Kidney epithelial cell (primary cell): ENCODE measurements around the gene CTNNBL1. TPM values are rescaled to one million over a fixed set of nuclear protein-coding genes. Genes with fewer than 3 reads are reported as not detected.

ENCODE experiments used
- DNase-seq: peaks from one replicate; pipeline ENCODE4 v3.0.0-alpha.2; 2010; ENCODE audit warnings: low read depth
- H3K27me3 ChIP-seq: 2 replicates; pipeline ENCODE4 v1.6.0; 2011; ENCODE audit warnings: low read length; ENCODE audit not compliant: control insufficient read depth, insufficient read depth
- H3K36me3 ChIP-seq: 2 replicates; pipeline ENCODE4 v1.5.1; 2011; ENCODE audit warnings: low read length; ENCODE audit not compliant: control insufficient read depth, insufficient read depth
- H3K4me3 ChIP-seq: 2 replicates; pipeline ENCODE4 v1.5.1; 2011; ENCODE audit warnings: low read depth, mild to moderate bottlenecking, control low read depth, low read length
- total RNA-seq: library from RNA; depleted of rRNA; stranded (reverse); fragments of >200 nt; gene quantifications from 2 replicates; pipeline ENCODE4 v1.2.3, GENCODE V29; 2015
- TF ChIP-seq, protein P1 (sequence below): IDR thresholded peaks from 2 replicates; pipeline ENCODE4 v1.5.1; 2011; ENCODE audit warnings: mild to moderate bottlenecking, moderate library complexity, low read length, control low read depth, inconsistent platforms; ENCODE audit not compliant: insufficient read depth, poor library complexity, severe bottlenecking

The CTNNBL1 gene
- total RNA-seq, result 28.8 and 40.5 TPM in 2 replicates

- DNase-seq, result peak; percentile 88
- Histone ChIP-seq H3K36me3 (no peaks in the 10 kb centered on the region), H3K27me3 (no peaks in the 10 kb centered on the region), H3K4me3 (peak within 1 kb of the TSS; percentile 63)
- TF ChIP-seq, protein P1, sequence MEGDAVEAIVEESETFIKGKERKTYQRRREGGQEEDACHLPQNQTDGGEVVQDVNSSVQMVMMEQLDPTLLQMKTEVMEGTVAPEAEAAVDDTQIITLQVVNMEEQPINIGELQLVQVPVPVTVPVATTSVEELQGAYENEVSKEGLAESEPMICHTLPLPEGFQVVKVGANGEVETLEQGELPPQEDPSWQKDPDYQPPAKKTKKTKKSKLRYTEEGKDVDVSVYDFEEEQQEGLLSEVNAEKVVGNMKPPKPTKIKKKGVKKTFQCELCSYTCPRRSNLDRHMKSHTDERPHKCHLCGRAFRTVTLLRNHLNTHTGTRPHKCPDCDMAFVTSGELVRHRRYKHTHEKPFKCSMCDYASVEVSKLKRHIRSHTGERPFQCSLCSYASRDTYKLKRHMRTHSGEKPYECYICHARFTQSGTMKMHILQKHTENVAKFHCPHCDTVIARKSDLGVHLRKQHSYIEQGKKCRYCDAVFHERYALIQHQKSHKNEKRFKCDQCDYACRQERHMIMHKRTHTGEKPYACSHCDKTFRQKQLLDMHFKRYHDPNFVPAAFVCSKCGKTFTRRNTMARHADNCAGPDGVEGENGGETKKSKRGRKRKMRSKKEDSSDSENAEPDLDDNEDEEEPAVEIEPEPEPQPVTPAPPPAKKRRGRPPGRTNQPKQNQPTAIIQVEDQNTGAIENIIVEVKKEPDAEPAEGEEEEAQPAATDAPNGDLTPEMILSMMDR, result no peak
Observed at GRCh38 chr20:37693635-37694626, at the start of gene CTNNBL1. Gene CTNNBL1, plus strand, starts transcription at chr20:37694030. Its CDS starts 93 bp downstream, at chr20:37694123.

DNA sequence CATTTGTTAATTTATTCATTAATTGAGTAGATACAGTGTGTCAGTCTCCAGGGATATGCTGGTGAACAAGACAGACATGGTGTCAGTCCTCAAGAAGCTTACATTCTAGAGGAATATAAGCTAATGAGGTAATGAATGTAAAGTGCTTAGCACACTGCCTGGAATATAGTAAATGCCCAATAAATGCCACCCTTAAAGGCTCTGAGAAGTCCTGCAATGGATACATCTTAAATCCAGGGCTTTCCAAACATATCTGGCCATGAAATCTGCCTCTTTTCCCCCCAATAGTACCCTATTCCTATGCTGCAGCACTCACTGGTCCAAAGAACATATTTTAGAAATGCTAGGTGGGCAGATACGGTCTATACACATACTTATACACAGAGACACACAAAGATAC is 49.2 kb upstream of the CTNNBL1 start:
- H3K4me3 ChIP-seq, result no peak overlapping the region
- H3K36me3 ChIP-seq, result no peaks in the 10 kb centered on the region
- no peak for DNase-seq
- TF ChIP-seq, protein P1, result no peak
- peaks cover 6% of the 10 kb centered on the region for H3K27me3 ChIP-seq

DNA sequence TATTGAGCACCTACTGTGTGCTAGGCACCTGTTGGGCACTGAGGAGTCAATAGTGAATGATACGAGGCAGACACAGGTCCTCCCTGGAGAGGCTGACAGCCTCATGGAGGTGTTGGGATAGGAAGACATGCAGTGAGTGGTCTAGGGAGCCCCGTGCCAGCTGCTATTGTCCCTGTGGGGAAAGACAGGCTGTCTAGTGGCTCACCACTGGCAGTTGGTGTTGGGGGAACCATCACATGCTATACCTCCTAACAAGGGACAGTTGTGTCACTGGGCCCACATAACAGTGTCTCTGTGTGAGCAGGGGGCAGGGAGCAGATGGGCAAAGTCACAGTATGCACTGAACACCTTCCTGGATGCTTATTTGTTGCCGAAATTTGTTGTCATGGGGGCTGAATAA is 45.9 kb upstream of the CTNNBL1 start:
- TF ChIP-seq, protein P1, result no peak
- Histone ChIP-seq H3K4me3 (no peak overlapping the region), H3K36me3 (no peaks in the 10 kb centered on the region), H3K27me3 (no peaks in the 10 kb centered on the region)
- no peak for DNase-seq

DNA sequence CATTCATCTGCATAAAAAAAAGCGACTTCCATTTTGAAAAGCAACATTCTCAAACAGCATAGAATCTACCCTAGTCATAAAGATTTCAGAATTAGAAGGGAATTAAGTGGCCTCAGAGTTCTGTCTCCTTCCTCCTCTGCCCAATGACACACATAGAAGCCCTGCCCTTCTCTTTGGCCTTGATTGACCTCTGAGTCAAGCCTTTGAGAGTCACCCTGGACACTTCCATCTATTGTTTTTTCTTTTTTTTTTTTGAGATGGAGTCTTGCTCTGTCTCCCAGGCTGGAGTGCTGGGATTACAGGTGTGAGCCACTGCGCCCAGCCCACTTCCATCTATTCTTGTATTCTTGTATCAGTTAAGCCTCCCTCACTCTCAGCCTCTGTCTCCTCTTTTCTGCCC is 44.8 kb upstream of the CTNNBL1 start:
- TF ChIP-seq, protein P1, result no peak
- no peak for DNase-seq
- Histone ChIP-seq H3K4me3 (no peak overlapping the region), H3K27me3 (no peaks in the 10 kb centered on the region), H3K36me3 (no peaks in the 10 kb centered on the region)

DNA sequence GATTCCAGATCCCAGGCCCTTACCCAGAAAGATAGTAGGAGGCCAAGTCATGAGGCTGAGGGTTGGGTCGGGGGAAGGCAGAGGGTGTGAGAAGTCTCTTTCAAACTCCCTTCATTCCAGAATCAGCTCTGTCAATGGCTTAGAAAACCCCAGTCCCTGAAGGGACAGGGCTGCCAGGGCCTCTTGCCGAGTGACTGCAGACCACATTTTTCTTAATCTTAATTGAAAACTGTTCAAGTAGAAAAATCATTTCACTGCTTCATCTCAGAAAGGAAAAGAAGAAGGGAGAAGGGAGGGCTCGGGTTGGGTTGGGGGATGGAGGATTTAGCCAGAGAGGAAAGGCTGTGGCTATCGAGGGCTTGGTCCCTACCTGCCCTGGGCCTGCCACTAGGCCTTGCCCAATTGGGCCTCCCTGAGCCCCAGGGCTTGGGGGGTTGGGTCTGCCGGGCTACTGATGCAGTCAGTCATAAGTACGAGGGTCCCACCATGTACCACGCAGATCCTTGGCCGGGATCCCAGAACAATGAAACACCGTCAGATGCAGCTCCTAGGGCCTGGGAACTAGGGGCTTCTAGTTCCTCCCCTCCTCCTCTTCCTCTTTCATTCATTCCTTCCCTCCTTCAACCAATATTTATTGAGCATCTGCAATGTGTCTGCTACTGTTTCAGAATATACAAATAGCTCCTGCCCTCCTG is 44.0 kb upstream of the CTNNBL1 start:
- DNase-seq, result no peak
- H3K27me3 ChIP-seq, result no peaks in the 10 kb centered on the region
- H3K4me3 ChIP-seq, result no peak overlapping the region
- no peaks in the 10 kb centered on the region for H3K36me3 ChIP-seq
- TF ChIP-seq, protein P1, result no peak
